GM23338 (cell line): ENCODE measurements around the gene MRPL32. TPM values are rescaled to one million over a fixed set of nuclear protein-coding genes. Genes with fewer than 3 reads are reported as not detected.
A peak's percentile ranks its signal among the peaks of the same experiment; 100 is the strongest.

ENCODE experiments used
- ATAC-seq: fragments of 200-7000 bp; cut with Tn5 transposase; 3 replicates; pipeline ENCODE4 v1.9.1; 2020
- DNase-seq: peaks from one replicate; pipeline ENCODE4 v3.0.0-alpha.2; 2015; ENCODE audit warnings: low spot score
- H2AFZ ChIP-seq: fragments of 200-600 bp; sonication (generic); 2 replicates; pipeline ENCODE4 v1.8.0; 2016; ENCODE audit warnings: antibody characterized with exemption, mild to moderate bottlenecking, moderate library complexity
- H3F3A ChIP-seq: fragments of 200-600 bp; sonication (generic); replicated peaks from 2 replicates; pipeline ENCODE4 v1.8.0; 2017; ENCODE audit warnings: antibody characterized with exemption, mixed run types, low read depth
- H3K27ac ChIP-seq: fragments of 200-600 bp; sonication (generic); 2 replicates; pipeline ENCODE4 v1.6.1; 2016; ENCODE audit warnings: low read depth
- H3K27me3 ChIP-seq: fragments of 200-600 bp; sonication (generic); 2 replicates; pipeline ENCODE4 v1.8.0; 2016; ENCODE audit warnings: mild to moderate bottlenecking, mixed run types, moderate library complexity; ENCODE audit not compliant: insufficient read depth
- H3K36me3 ChIP-seq: fragments of 200-600 bp; sonication (generic); 2 replicates; pipeline ENCODE4 v1.8.0; 2016; ENCODE audit warnings: mild to moderate bottlenecking; ENCODE audit not compliant: insufficient read depth
- H3K4me1 ChIP-seq: fragments of 200-600 bp; sonication (generic); 2 replicates; pipeline ENCODE4 v1.8.0; 2016; ENCODE audit warnings: mild to moderate bottlenecking, moderate library complexity; ENCODE audit not compliant: insufficient read depth
- H3K4me2 ChIP-seq: fragments of 200-600 bp; sonication (generic); 2 replicates; pipeline ENCODE4 v1.7.1; 2017; ENCODE audit warnings: mixed run types
- H3K4me3 ChIP-seq: fragments of 200-600 bp; sonication (generic); 2 replicates; pipeline ENCODE4 v1.6.1; 2016; ENCODE audit warnings: mixed run types
- H3K79me2 ChIP-seq: fragments of 200-600 bp; sonication (generic); replicated peaks from 2 replicates; pipeline ENCODE4 v1.8.0; 2017; ENCODE audit warnings: mild to moderate bottlenecking; ENCODE audit not compliant: insufficient read depth
- H3K9me2 ChIP-seq: fragments of 200-600 bp; sonication (generic); 2 replicates; pipeline ENCODE4 v1.8.0; 2017; ENCODE audit not compliant: insufficient read depth
- H4K20me1 ChIP-seq: fragments of 200-600 bp; sonication (generic); replicated peaks from 2 replicates; pipeline ENCODE4 v1.8.0; 2017; ENCODE audit warnings: mild to moderate bottlenecking; ENCODE audit not compliant: insufficient read depth
- H3K27ac Mint-ChIP-seq: 2 replicates; pipeline ENCODE4 v1.8.0; 2020; ENCODE audit warnings: inconsistent platforms, mild to moderate bottlenecking, moderate library complexity, mixed read lengths
- H3K27me3 Mint-ChIP-seq: 3 replicates; pipeline ENCODE4 v1.8.0; 2022; ENCODE audit warnings: low read depth, mild to moderate bottlenecking, moderate library complexity, mixed read lengths, inconsistent platforms; ENCODE audit not compliant: insufficient read depth, poor library complexity
- H3K36me3 Mint-ChIP-seq: 3 replicates; pipeline ENCODE4 v1.8.0; 2021; ENCODE audit warnings: low read depth, mild to moderate bottlenecking, inconsistent platforms, moderate library complexity, mixed read lengths
- H3K4me1 Mint-ChIP-seq: 3 replicates; pipeline ENCODE4 v1.8.0; 2020; ENCODE audit warnings: mild to moderate bottlenecking, inconsistent platforms, mixed read lengths
- H3K4me3 Mint-ChIP-seq: 3 replicates; pipeline ENCODE4 v1.8.0; 2021; ENCODE audit warnings: moderate library complexity, mild to moderate bottlenecking, inconsistent platforms, mixed read lengths
- H3K9me3 Mint-ChIP-seq: 3 replicates; pipeline ENCODE4 v1.8.0; 2020; ENCODE audit warnings: moderate library complexity, mild to moderate bottlenecking, inconsistent platforms, mixed read lengths
- CREB1 ChIP-seq: fragments of 250-450 bp; sonication (Bioruptor Pico); IDR thresholded peaks from 2 replicates; pipeline ENCODE4 v1.5.0; 2020; ENCODE audit warnings: low read depth, mild to moderate bottlenecking, moderate library complexity
- EZH2 ChIP-seq: fragments of 200-600 bp; sonication (generic); IDR thresholded peaks from one replicate; pipeline ENCODE4 v1.8.0; 2017; ENCODE audit warnings: antibody characterized with exemption, mild to moderate bottlenecking, low read depth; ENCODE audit not compliant: unreplicated experiment
- EZH2phosphoT487 ChIP-seq: fragments of 200-600 bp; sonication (generic); IDR thresholded peaks from one replicate; pipeline ENCODE4 v1.8.1; 2018; ENCODE audit warnings: antibody characterized with exemption; ENCODE audit not compliant: unreplicated experiment
- JUNB ChIP-seq: IDR thresholded peaks from one replicate; pipeline ENCODE4 v1.6.1; 2016; ENCODE audit warnings: antibody characterized with exemption; ENCODE audit not compliant: unreplicated experiment
- NANOG ChIP-seq: IDR thresholded peaks from 2 replicates; pipeline ENCODE4 v1.6.1; 2016; ENCODE audit warnings: antibody characterized with exemption, borderline replicate concordance
- POLR2AphosphoS5 ChIP-seq: IDR thresholded peaks from 2 replicates; pipeline ENCODE4 v1.6.1; 2016; ENCODE audit warnings: antibody characterized with exemption, low read depth
- STAT1 ChIP-seq: IDR thresholded peaks from one replicate; pipeline ENCODE4 v1.6.1; 2016; ENCODE audit warnings: antibody characterized with exemption; ENCODE audit not compliant: unreplicated experiment
- ZNF114 ChIP-seq: fragments of 250-450 bp; sonication (Bioruptor Pico); IDR thresholded peaks from 2 replicates; pipeline ENCODE4 v1.5.0; 2020; ENCODE audit warnings: mild to moderate bottlenecking, moderate library complexity
- ZNF331 ChIP-seq: fragments of 250-450 bp; sonication (Bioruptor Pico); IDR thresholded peaks from 2 replicates; pipeline ENCODE4 v1.5.0; 2020; ENCODE audit warnings: low read depth, mild to moderate bottlenecking, moderate library complexity
- polyA plus RNA-seq: library from polyadenylated mRNA; unstranded; fragments of >200 nt; fragmentation: Nextera tagmentation; extraction: Ambion mirVana; gene quantifications from 2 replicates; pipeline ENCODE4 v1.2.1, GENCODE V29; 2016
- total RNA-seq: library from RNA; depleted of rRNA; stranded (reverse); fragments of >200 nt; shearing (Covaris generic); gene quantifications from 2 replicates; pipeline ENCODE4 v1.2.3, GENCODE V29; 2014
- TF ChIP-seq, protein P1 (sequence below): fragments of 250-450 bp; sonication (Bioruptor Pico); IDR thresholded peaks from 2 replicates; pipeline ENCODE4 v1.5.0; 2020; ENCODE audit warnings: mild to moderate bottlenecking, moderate library complexity
- TF ChIP-seq, protein P2 (sequence below): IDR thresholded peaks from 2 replicates; pipeline ENCODE4 v1.6.1; 2016; ENCODE audit warnings: antibody characterized with exemption
- TF ChIP-seq, protein P3 (sequence below), 2 experiments: fragments of 200-600 bp in 1 of 2; sonication (generic) in 1 of 2; conservative IDR thresholded peaks; 2 replicates each; pipeline versions ENCODE4 v1.5.1 to v1.6.1; 2016 to 2017; ENCODE audit warnings: antibody characterized with exemption in 2 of 2, low read depth in 2 of 2, mild to moderate bottlenecking in 2 of 2, moderate library complexity in 1 of 2
- TF ChIP-seq, protein P4 (sequence below): IDR thresholded peaks from one replicate; pipeline ENCODE4 v1.6.1; 2018; ENCODE audit warnings: antibody characterized with exemption; ENCODE audit not compliant: unreplicated experiment

MRPL32 gene
- total and polyA plus RNA-seq, 2 experiments from 2014 or later: 93.4 to 303 TPM

DNA sequence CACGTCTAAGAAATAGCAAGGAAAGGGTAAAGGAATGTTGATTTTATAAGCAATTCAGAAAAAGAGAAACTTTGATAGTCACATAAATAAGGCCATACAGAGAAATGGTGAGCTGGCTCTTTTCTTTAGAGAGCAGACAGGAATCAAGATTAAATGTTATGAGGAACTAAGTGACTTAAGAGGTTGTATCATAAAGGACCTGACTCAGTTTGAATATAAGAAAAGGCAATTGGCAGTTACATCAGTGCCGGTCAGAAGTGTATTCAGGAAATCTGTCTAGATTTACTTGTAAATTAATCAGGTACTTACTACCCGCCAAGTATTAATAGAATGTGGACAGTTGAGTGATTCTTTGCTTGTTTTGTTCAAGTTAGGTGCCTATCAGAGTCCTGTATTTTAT, 2.1 kb downstream of the MRPL32 start:
- DNase-seq (no peak), ATAC-seq (no peak)
- H3K36me3 ChIP-seq: peaks cover 24% of the 10 kb centered on the region; the same call in 1 of the 2 replicates
- peaks cover 7% of the 10 kb centered on the region; the same call in 2 of the 3 replicates for H3K4me1 Mint-ChIP-seq
- no peaks in the 10 kb centered on the region for H3K9me2 ChIP-seq
- no peak for TF ChIP-seq EZH2
- TF ChIP-seq, protein P1, sequence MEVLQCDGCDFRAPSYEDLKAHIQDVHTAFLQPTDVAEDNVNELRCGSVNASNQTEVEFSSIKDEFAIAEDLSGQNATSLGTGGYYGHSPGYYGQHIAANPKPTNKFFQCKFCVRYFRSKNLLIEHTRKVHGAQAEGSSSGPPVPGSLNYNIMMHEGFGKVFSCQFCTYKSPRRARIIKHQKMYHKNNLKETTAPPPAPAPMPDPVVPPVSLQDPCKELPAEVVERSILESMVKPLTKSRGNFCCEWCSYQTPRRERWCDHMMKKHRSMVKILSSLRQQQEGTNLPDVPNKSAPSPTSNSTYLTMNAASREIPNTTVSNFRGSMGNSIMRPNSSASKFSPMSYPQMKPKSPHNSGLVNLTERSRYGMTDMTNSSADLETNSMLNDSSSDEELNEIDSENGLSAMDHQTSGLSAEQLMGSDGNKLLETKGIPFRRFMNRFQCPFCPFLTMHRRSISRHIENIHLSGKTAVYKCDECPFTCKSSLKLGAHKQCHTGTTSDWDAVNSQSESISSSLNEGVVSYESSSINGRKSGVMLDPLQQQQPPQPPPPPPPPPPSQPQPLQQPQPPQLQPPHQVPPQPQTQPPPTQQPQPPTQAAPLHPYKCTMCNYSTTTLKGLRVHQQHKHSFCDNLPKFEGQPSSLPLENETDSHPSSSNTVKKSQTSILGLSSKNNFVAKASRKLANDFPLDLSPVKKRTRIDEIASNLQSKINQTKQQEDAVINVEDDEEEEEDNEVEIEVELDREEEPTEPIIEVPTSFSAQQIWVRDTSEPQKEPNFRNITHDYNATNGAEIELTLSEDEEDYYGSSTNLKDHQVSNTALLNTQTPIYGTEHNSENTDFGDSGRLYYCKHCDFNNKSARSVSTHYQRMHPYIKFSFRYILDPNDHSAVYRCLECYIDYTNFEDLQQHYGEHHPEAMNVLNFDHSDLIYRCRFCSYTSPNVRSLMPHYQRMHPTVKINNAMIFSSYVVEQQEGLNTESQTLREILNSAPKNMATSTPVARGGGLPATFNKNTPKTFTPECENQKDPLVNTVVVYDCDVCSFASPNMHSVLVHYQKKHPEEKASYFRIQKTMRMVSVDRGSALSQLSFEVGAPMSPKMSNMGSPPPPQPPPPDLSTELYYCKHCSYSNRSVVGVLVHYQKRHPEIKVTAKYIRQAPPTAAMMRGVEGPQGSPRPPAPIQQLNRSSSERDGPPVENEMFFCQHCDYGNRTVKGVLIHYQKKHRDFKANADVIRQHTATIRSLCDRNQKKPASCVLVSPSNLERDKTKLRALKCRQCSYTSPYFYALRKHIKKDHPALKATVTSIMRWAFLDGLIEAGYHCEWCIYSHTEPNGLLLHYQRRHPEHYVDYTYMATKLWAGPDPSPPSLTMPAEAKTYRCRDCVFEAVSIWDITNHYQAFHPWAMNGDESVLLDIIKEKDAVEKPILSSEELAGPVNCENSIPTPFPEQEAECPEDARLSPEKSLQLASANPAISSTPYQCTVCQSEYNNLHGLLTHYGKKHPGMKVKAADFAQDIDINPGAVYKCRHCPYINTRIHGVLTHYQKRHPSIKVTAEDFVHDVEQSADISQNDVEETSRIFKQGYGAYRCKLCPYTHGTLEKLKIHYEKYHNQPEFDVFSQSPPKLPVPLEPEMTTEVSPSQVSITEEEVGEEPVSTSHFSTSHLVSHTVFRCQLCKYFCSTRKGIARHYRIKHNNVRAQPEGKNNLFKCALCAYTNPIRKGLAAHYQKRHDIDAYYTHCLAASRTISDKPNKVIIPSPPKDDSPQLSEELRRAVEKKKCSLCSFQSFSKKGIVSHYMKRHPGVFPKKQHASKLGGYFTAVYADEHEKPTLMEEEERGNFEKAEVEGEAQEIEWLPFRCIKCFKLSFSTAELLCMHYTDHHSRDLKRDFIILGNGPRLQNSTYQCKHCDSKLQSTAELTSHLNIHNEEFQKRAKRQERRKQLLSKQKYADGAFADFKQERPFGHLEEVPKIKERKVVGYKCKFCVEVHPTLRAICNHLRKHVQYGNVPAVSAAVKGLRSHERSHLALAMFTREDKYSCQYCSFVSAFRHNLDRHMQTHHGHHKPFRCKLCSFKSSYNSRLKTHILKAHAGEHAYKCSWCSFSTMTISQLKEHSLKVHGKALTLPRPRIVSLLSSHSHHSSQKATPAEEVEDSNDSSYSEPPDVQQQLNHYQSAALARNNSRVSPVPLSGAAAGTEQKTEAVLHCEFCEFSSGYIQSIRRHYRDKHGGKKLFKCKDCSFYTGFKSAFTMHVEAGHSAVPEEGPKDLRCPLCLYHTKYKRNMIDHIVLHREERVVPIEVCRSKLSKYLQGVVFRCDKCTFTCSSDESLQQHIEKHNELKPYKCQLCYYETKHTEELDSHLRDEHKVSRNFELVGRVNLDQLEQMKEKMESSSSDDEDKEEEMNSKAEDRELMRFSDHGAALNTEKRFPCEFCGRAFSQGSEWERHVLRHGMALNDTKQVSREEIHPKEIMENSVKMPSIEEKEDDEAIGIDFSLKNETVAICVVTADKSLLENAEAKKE (CRISPR knock-in tag): no peak
- no peak for TF ChIP-seq ZNF331 (CRISPR knock-in tag)
- no peak for TF ChIP-seq EZH2phosphoT487
- TF ChIP-seq, protein P2, sequence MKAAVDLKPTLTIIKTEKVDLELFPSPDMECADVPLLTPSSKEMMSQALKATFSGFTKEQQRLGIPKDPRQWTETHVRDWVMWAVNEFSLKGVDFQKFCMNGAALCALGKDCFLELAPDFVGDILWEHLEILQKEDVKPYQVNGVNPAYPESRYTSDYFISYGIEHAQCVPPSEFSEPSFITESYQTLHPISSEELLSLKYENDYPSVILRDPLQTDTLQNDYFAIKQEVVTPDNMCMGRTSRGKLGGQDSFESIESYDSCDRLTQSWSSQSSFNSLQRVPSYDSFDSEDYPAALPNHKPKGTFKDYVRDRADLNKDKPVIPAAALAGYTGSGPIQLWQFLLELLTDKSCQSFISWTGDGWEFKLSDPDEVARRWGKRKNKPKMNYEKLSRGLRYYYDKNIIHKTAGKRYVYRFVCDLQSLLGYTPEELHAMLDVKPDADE: no peak
- no peak for TF ChIP-seq NANOG
- no peak for TF ChIP-seq ZNF114 (CRISPR knock-in tag)
- TF ChIP-seq, protein P3, sequence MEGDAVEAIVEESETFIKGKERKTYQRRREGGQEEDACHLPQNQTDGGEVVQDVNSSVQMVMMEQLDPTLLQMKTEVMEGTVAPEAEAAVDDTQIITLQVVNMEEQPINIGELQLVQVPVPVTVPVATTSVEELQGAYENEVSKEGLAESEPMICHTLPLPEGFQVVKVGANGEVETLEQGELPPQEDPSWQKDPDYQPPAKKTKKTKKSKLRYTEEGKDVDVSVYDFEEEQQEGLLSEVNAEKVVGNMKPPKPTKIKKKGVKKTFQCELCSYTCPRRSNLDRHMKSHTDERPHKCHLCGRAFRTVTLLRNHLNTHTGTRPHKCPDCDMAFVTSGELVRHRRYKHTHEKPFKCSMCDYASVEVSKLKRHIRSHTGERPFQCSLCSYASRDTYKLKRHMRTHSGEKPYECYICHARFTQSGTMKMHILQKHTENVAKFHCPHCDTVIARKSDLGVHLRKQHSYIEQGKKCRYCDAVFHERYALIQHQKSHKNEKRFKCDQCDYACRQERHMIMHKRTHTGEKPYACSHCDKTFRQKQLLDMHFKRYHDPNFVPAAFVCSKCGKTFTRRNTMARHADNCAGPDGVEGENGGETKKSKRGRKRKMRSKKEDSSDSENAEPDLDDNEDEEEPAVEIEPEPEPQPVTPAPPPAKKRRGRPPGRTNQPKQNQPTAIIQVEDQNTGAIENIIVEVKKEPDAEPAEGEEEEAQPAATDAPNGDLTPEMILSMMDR (conservative IDR thresholded peaks at IDR 0.05; ENCODE audit: low read depth in 2 of 2): no peak
- no peak for TF ChIP-seq JUNB
- no peak for TF ChIP-seq CREB1
- TF ChIP-seq, protein P4, sequence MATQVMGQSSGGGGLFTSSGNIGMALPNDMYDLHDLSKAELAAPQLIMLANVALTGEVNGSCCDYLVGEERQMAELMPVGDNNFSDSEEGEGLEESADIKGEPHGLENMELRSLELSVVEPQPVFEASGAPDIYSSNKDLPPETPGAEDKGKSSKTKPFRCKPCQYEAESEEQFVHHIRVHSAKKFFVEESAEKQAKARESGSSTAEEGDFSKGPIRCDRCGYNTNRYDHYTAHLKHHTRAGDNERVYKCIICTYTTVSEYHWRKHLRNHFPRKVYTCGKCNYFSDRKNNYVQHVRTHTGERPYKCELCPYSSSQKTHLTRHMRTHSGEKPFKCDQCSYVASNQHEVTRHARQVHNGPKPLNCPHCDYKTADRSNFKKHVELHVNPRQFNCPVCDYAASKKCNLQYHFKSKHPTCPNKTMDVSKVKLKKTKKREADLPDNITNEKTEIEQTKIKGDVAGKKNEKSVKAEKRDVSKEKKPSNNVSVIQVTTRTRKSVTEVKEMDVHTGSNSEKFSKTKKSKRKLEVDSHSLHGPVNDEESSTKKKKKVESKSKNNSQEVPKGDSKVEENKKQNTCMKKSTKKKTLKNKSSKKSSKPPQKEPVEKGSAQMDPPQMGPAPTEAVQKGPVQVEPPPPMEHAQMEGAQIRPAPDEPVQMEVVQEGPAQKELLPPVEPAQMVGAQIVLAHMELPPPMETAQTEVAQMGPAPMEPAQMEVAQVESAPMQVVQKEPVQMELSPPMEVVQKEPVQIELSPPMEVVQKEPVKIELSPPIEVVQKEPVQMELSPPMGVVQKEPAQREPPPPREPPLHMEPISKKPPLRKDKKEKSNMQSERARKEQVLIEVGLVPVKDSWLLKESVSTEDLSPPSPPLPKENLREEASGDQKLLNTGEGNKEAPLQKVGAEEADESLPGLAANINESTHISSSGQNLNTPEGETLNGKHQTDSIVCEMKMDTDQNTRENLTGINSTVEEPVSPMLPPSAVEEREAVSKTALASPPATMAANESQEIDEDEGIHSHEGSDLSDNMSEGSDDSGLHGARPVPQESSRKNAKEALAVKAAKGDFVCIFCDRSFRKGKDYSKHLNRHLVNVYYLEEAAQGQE: no peak
- no peak for TF ChIP-seq STAT1
- no peak for TF ChIP-seq POLR2AphosphoS5
- no peaks in the 10 kb centered on the region; the same call in 1 of the 2 replicates for H3F3A ChIP-seq
- peaks cover 43% of the 10 kb centered on the region for H3K36me3 Mint-ChIP-seq
- no peak overlapping the region for H3K27ac ChIP-seq
- H3K27ac Mint-ChIP-seq: no peak overlapping the region
- H3K79me2 ChIP-seq: peaks cover 67% of the 10 kb centered on the region
- H3K27me3 ChIP-seq: no peaks in the 10 kb centered on the region
- H3K4me3 Mint-ChIP-seq: peak overlapping the region; percentile 100
- H3K4me2 ChIP-seq: no peak overlapping the region; the same call in 1 of the 2 replicates
- peaks cover 41% of the 10 kb centered on the region for H4K20me1 ChIP-seq
- H3K9me3 Mint-ChIP-seq: no peaks in the 10 kb centered on the region
- H3K4me1 ChIP-seq: peaks cover 12% of the 10 kb centered on the region
- no peak overlapping the region for H2AFZ ChIP-seq
- peaks cover 13% of the 10 kb centered on the region for H3K27me3 Mint-ChIP-seq
- no peak overlapping the region for H3K4me3 ChIP-seq
